ENCODE results near the gene KDM3B. TPM values are rescaled to one million over a fixed set of nuclear protein-coding genes. Genes with fewer than 3 reads are reported as not detected.
A peak's percentile ranks its signal among the peaks of the same experiment; 100 is the strongest.

KDM3B gene
- total RNA-seq, 2 experiments from 2014 or later = 33.4 to 36.2 TPM

GRCh38 chr5:138465261-138466124 lies 113.0 kb downstream of the KDM3B start, which contains the start of gene EGR1:
TSS of gene EGR1 (plus strand) at chr5:138465479. CDS start at chr5:138465762, 283 bp downstream.
- intact Hi-C loops (cut with micrococcal nuclease) = loop anchor here (1.0 to 10.0 kb wide), 10 partner anchors 26 to 937 kb away; partner anchors contain the start of genes CDC23, CDC25C, FAM53C and HNRNPA0
- peak; percentile 94 for DNase-seq
- Mint-ChIP-seq H3K27ac (peak within 1 kb of the TSS; percentile 93), H3K9me3 (no peaks in the 10 kb centered on the region), H3K36me3 (ENCODE audit: low read depth) (peaks cover 21% of the 10 kb centered on the region), H3K4me3 (peak within 1 kb of the TSS; percentile 83), H3K27me3 (ENCODE audit: low read depth) (no peaks in the 10 kb centered on the region), H3K4me1 (ENCODE audit: low read depth) (peaks cover 44% of the 10 kb centered on the region)
- CTCF ChIA-PET = interaction anchor here (0.6 to 6.1 kb wide), 8 partner anchors 11 to 164 kb away, joined by 4 to 51 read pairs (median 7); partner anchors contain the start of genes ETF1 and KDM3B

- CTCF ChIA-PET = interaction anchor here (0.6 to 6.1 kb wide), 8 partner anchors 11 to 387 kb away, joined by 3 to 51 read pairs (median 7); partner anchors contain the start of gene ETF1
- intact Hi-C loops (cut with micrococcal nuclease) = loop anchor here (5.0 to 10.0 kb wide), 3 partner anchors 728 to 936 kb away; partner anchors contain the start of genes MATR3, SIL1 and SPATA24
- Mint-ChIP-seq H3K4me3 (peak overlapping the region; percentile 83), H3K9me3 (no peaks in the 10 kb centered on the region), H3K36me3 (ENCODE audit: low read depth) (peaks cover 21% of the 10 kb centered on the region), H3K27me3 (ENCODE audit: low read depth) (no peaks in the 10 kb centered on the region), H3K4me1 (ENCODE audit: low read depth) (peaks cover 37% of the 10 kb centered on the region), H3K27ac (no peak overlapping the region)
- peak; percentile 24 for DNase-seq
Measured at GRCh38 chr5:138466125-138466899, 113.8 kb downstream of the KDM3B start.

DNA sequence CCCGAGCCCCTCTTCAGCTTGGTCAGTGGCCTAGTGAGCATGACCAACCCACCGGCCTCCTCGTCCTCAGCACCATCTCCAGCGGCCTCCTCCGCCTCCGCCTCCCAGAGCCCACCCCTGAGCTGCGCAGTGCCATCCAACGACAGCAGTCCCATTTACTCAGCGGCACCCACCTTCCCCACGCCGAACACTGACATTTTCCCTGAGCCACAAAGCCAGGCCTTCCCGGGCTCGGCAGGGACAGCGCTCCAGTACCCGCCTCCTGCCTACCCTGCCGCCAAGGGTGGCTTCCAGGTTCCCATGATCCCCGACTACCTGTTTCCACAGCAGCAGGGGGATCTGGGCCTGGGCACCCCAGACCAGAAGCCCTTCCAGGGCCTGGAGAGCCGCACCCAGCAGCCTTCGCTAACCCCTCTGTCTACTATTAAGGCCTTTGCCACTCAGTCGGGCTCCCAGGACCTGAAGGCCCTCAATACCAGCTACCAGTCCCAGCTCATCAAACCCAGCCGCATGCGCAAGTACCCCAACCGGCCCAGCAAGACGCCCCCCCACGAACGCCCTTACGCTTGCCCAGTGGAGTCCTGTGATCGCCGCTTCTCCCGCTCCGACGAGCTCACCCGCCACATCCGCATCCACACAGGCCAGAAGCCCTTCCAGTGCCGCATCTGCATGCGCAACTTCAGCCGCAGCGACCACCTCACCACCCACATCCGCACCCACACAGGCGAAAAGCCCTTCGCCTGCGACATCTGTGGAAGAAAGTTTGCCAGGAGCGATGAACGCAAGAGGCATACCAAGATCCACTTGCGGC lies 114.6 kb downstream of the KDM3B start:
- intact Hi-C loops (cut with micrococcal nuclease) = loop anchor here (5.0 to 10.0 kb wide), 3 partner anchors 728 to 935 kb away; partner anchors contain the start of genes MATR3, SIL1 and SPATA24
- H3K36me3 Mint-ChIP-seq (ENCODE audit: low read depth) = peaks cover 21% of the 10 kb centered on the region
- H3K27me3 Mint-ChIP-seq (ENCODE audit: low read depth) = no peaks in the 10 kb centered on the region
- CTCF ChIA-PET = interaction anchor here (0.6 to 6.1 kb wide), 5 partner anchors 12 to 37 kb away, joined by 3 to 51 read pairs (median 4); no protein-coding TSS in a partner anchor
- H3K4me3 Mint-ChIP-seq = peak overlapping the region; percentile 83
- H3K4me1 Mint-ChIP-seq (ENCODE audit: low read depth) = peaks cover 30% of the 10 kb centered on the region
- H3K9me3 Mint-ChIP-seq = no peaks in the 10 kb centered on the region
- peak overlapping the region; percentile 18 for H3K27ac Mint-ChIP-seq
- no peak for DNase-seq

- Mint-ChIP-seq H3K4me3 (peak overlapping the region; percentile 83), H3K4me1 (ENCODE audit: low read depth) (peaks cover 30% of the 10 kb centered on the region), H3K9me3 (no peaks in the 10 kb centered on the region), H3K36me3 (ENCODE audit: low read depth) (peaks cover 21% of the 10 kb centered on the region), H3K27me3 (ENCODE audit: low read depth) (no peaks in the 10 kb centered on the region), H3K27ac (no peak overlapping the region)
- intact Hi-C loops (cut with micrococcal nuclease) = loop anchor here (5.0 to 10.0 kb wide), 3 partner anchors 727 to 935 kb away; partner anchors contain the start of genes MATR3, SIL1 and SPATA24
- CTCF ChIA-PET = interaction anchor here (1.0 kb wide), 1 partner anchor 18 kb away, joined by 3 read pairs; no protein-coding TSS in a partner anchor
- DNase-seq = no peak
Measured at GRCh38 chr5:138467711-138468132, 115.2 kb downstream of the KDM3B start.

GRCh38 chr5:138468133-138468965 lies 115.9 kb downstream of the KDM3B start:
- peak overlapping the region; percentile 83 for H3K4me3 Mint-ChIP-seq
- intact Hi-C loops (cut with micrococcal nuclease) = loop anchor here (5.0 to 10.0 kb wide), 3 partner anchors 726 to 934 kb away; partner anchors contain the start of genes MATR3, SIL1 and SPATA24
- H3K9me3 Mint-ChIP-seq = no peaks in the 10 kb centered on the region
- H3K27me3 Mint-ChIP-seq (ENCODE audit: low read depth) = no peaks in the 10 kb centered on the region
- DNase-seq = no peak
- H3K4me1 Mint-ChIP-seq (ENCODE audit: low read depth) = peaks cover 29% of the 10 kb centered on the region
- CTCF ChIA-PET = interaction anchor here (1.0 to 1.3 kb wide), 2 partner anchors 18 to 35 kb away, joined by 3 read pairs; no protein-coding TSS in a partner anchor
- peaks cover 21% of the 10 kb centered on the region for H3K36me3 Mint-ChIP-seq (ENCODE audit: low read depth)
- H3K27ac Mint-ChIP-seq = no peak overlapping the region

DNA sequence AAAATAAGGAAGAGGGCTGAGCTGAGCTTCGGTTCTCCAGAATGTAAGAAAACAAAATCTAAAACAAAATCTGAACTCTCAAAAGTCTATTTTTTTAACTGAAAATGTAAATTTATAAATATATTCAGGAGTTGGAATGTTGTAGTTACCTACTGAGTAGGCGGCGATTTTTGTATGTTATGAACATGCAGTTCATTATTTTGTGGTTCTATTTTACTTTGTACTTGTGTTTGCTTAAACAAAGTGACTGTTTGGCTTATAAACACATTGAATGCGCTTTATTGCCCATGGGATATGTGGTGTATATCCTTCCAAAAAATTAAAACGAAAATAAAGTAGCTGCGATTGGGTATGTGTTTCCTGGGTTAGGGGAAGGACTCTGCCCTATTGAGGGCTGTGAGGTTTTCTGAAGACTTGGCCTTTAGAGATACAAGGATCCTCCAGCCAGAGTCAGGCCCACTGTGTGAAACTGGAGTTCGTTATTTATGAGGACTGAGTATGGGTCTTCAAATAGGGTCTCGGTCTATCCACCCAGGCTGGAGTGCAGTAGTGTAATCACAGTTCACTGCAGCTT lies 116.6 kb downstream of the KDM3B start:
- H3K9me3 Mint-ChIP-seq = no peaks in the 10 kb centered on the region
- CTCF ChIA-PET = interaction anchor here (1.3 kb wide), 1 partner anchor 35 kb away, joined by 3 read pairs; no protein-coding TSS in a partner anchor
- no peaks in the 10 kb centered on the region for H3K27me3 Mint-ChIP-seq (ENCODE audit: low read depth)
- H3K4me1 Mint-ChIP-seq (ENCODE audit: low read depth) = peaks cover 25% of the 10 kb centered on the region
- DNase-seq = no peak
- intact Hi-C loops (cut with micrococcal nuclease) = loop anchor here (5.0 to 10.0 kb wide), 3 partner anchors 726 to 933 kb away; partner anchors contain the start of genes MATR3, SIL1 and SPATA24
- H3K27ac Mint-ChIP-seq = no peak overlapping the region
- peaks cover 21% of the 10 kb centered on the region for H3K36me3 Mint-ChIP-seq (ENCODE audit: low read depth)
- no peak overlapping the region for H3K4me3 Mint-ChIP-seq

GRCh38 chr5:138469540-138470321 lies 117.2 kb downstream of the KDM3B start:
- H3K9me3 Mint-ChIP-seq = no peaks in the 10 kb centered on the region
- peaks cover 21% of the 10 kb centered on the region for H3K36me3 Mint-ChIP-seq (ENCODE audit: low read depth)
- CTCF ChIA-PET = interaction anchor here (1.3 kb wide), 1 partner anchor 34 kb away, joined by 3 read pairs; no protein-coding TSS in a partner anchor
- peaks cover 25% of the 10 kb centered on the region for H3K4me1 Mint-ChIP-seq (ENCODE audit: low read depth)
- H3K4me3 Mint-ChIP-seq = no peak overlapping the region
- no peak overlapping the region for H3K27ac Mint-ChIP-seq
- H3K27me3 Mint-ChIP-seq (ENCODE audit: low read depth) = no peaks in the 10 kb centered on the region
- no peak for DNase-seq
- intact Hi-C loops (cut with micrococcal nuclease) = loop anchor here (5.0 to 10.0 kb wide), 3 partner anchors 725 to 933 kb away; partner anchors contain the start of genes MATR3, SIL1 and SPATA24

GRCh38 chr5:138470322-138471051 lies 118.0 kb downstream of the KDM3B start:
- no peak for DNase-seq
- no peaks in the 10 kb centered on the region for H3K27me3 Mint-ChIP-seq (ENCODE audit: low read depth)
- H3K9me3 Mint-ChIP-seq = no peaks in the 10 kb centered on the region
- intact Hi-C loops (cut with micrococcal nuclease) = no loop called here
- no peak overlapping the region for H3K27ac Mint-ChIP-seq
- CTCF ChIA-PET = no interaction called here
- H3K4me1 Mint-ChIP-seq (ENCODE audit: low read depth) = peaks cover 25% of the 10 kb centered on the region
- H3K4me3 Mint-ChIP-seq = no peak overlapping the region
- peaks cover 21% of the 10 kb centered on the region for H3K36me3 Mint-ChIP-seq (ENCODE audit: low read depth)

DNA sequence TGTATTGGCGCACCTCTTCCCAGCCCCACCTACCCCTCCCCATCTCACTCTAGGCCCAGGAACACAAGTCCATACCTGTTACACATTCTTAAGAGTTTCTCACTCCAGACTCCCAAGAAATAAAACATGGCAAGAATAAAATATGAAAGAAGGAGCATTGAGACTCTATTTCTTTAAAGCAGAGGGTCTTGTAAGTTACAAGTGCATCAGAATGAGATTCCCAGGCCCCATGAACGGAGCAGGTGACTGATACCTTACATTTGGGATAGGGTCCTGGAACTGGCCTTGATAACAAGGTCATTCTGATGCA lies 118.5 kb downstream of the KDM3B start:
- no peak for DNase-seq
- H3K27me3 Mint-ChIP-seq (ENCODE audit: low read depth) = no peaks in the 10 kb centered on the region
- CTCF ChIA-PET = no interaction called here
- no peak overlapping the region for H3K27ac Mint-ChIP-seq
- H3K4me1 Mint-ChIP-seq (ENCODE audit: low read depth) = peaks cover 25% of the 10 kb centered on the region
- H3K4me3 Mint-ChIP-seq = no peak overlapping the region
- intact Hi-C loops (cut with micrococcal nuclease) = no loop called here
- H3K9me3 Mint-ChIP-seq = no peaks in the 10 kb centered on the region
- peaks cover 21% of the 10 kb centered on the region for H3K36me3 Mint-ChIP-seq (ENCODE audit: low read depth)
